Right lobe of liver (tissue), 6 donors: Measurements from ENCODE around the gene FBXO9. TPM values are rescaled to one million over a fixed set of nuclear protein-coding genes. Genes with fewer than 3 reads are reported as not detected.

Source experiments
- ATAC-seq, 4 donors: fragments of 200-7000 bp; cut with Tn5 transposase; one replicate each; pipeline ENCODE4 v1.9.1; 2020; ENCODE audit warnings: mild to moderate bottlenecking in 4 of 4, moderate library complexity in 4 of 4
- DNase-seq, 3 donors: peaks; one replicate each; pipeline ENCODE4 v3.0.0-alpha.2; 2020
- H3K27ac ChIP-seq, 3 donors: fragments of 200-600 bp; one replicate each; pipeline ENCODE4 v1.8.0; 2022
- H3K27me3 ChIP-seq, 2 donors: fragments of 200-600 bp; one replicate each; pipeline ENCODE4 v1.8.0; 2022
- H3K36me3 ChIP-seq, 4 donors: fragments of 200-600 bp; sonication (generic) in 1 of 4; one replicate each; pipeline versions ENCODE4 v1.5.1 to v1.8.0; 2017 to 2022; ENCODE audit warnings: control low read depth in 1 of 4
- H3K4me1 ChIP-seq, 4 donors: fragments of 200-600 bp; sonication (generic) in 1 of 4; one replicate each; pipeline versions ENCODE4 v1.5.1 to v1.8.0; 2017 to 2022; ENCODE audit warnings: control low read depth in 1 of 4
- H3K4me3 ChIP-seq, 3 donors: fragments of 200-600 bp; one replicate each; pipeline ENCODE4 v1.8.0; 2022
- H3K9me3 ChIP-seq, 4 donors: fragments of 200-600 bp; sonication (generic) in 1 of 4; one replicate each; pipeline versions ENCODE4 v1.5.1 to v1.8.0; 2017 to 2022; ENCODE audit warnings: control low read depth in 1 of 4
- CTCF ChIP-seq, 4 donors: fragments of 200-600 bp in 3 of 4; fragments of 450-650 bp in 1 of 4; IDR thresholded peaks; one replicate each; pipeline versions ENCODE4 v1.5.1 to v1.8.0; 2016 to 2022; ENCODE audit warnings: antibody characterized with exemption in 4 of 4, mild to moderate bottlenecking in 2 of 4
- POLR2A ChIP-seq: fragments of 450-650 bp; IDR thresholded peaks from one replicate; pipeline ENCODE4 v1.6.1; 2017; ENCODE audit warnings: antibody characterized with exemption, mild to moderate bottlenecking
- WGBS: methylation state at CpG from one replicate; pipeline ENCODE4 v1.1.6; 2018; ENCODE audit warnings: low coverage, low lambda C conversion rate; ENCODE audit not compliant: insufficient coverage; ENCODE audit errors: missing lambda C conversion rate; 5-methylcytosine and 5-hydroxymethylcytosine counted together
- intact Hi-C, 2 donors: fragments of 100-400 bp; cut with DNase I; formaldehyde crosslinking; loops; one replicate each; pipeline versions ENCODE4 v1.11.2 to v1.14.1; 2022
- total RNA-seq, 6 experiments: library from RNA; depleted of rRNA in 2 of 6; stranded (reverse); fragments of >200 nt in 2 of 6; fragmentation: NEBNext Ultra II Directional in 3 of 6; extraction: Animal tissue kit (Norgen Biotek cat#: 25700) in 3 of 6; gene quantifications; one replicate each; pipeline versions ENCODE4 v1.1.0 to v1.2.4, GENCODE V29; 2016 to 2023
- donor health status: DM: no; HTN: yes; CAD: no.
- donor health status: DM: no; HTN: no; CAD: no.
- donor health status: DM: no; HTN: no; CAD: no.
- donor health status: DM: no; HTN: yes; CAD: no.
- donor health status: DM: no; HTN: yes; CAD: no.

FBXO9 gene
- total RNA-seq, 6 experiments from 2014 or later = 24.6 to 78.7 (median 54.1) TPM

GRCh38 chr6:53115113-53115512 is 49.9 kb downstream of the FBXO9 start:
- Histone ChIP-seq H3K4me3 (no peak overlapping the region), H3K4me1 (no peaks in the 10 kb centered on the region), H3K9me3 (no peaks in the 10 kb centered on the region), H3K27me3 (no peaks in the 10 kb centered on the region), H3K36me3 (no peaks in the 10 kb centered on the region), H3K27ac (no peak overlapping the region)
- DNase-seq = no peak
- ATAC-seq = no peak
- TF ChIP-seq POLR2A (no peak), CTCF (IDR thresholded peaks at IDR 0.05) (no peak)
- intact Hi-C loops = no loop called here
- 92% methylated on average over 1 of the region's 1 CpG for WGBS

- H3K27me3 ChIP-seq = no peaks in the 10 kb centered on the region
- H3K36me3 ChIP-seq = no peaks in the 10 kb centered on the region
- TF ChIP-seq POLR2A (no peak), CTCF (IDR thresholded peaks at IDR 0.05) (no peak)
- 93% methylated on average over 2 of the region's 2 CpGs for WGBS
- no peak overlapping the region for H3K27ac ChIP-seq
- intact Hi-C loops = no loop called here
- ATAC-seq = no peak
- H3K4me3 ChIP-seq = no peak overlapping the region
- no peaks in the 10 kb centered on the region for H3K9me3 ChIP-seq
- no peaks in the 10 kb centered on the region for H3K4me1 ChIP-seq
- no peak for DNase-seq
These were observed 50.5 kb downstream of the FBXO9 start for GRCh38 chr6:53115741-53116140.

- no peaks in the 10 kb centered on the region for H3K9me3 ChIP-seq
- ATAC-seq (peak; percentile 49 to 88 (median 74)), DNase-seq (no peak)
- no peaks in the 10 kb centered on the region for H3K27me3 ChIP-seq
- H3K36me3 ChIP-seq = no peaks in the 10 kb centered on the region
- 67% methylated on average over 1 of the region's 1 CpG for WGBS
- no peaks in the 10 kb centered on the region for H3K4me1 ChIP-seq
- no peak overlapping the region for H3K27ac ChIP-seq
- no peak overlapping the region for H3K4me3 ChIP-seq
- intact Hi-C loops = no loop called here
- no peak for TF ChIP-seq CTCF (IDR thresholded peaks at IDR 0.05)
These were observed 54.1 kb downstream of the FBXO9 start for GRCh38 chr6:53119349-53119748.

- intact Hi-C loops = no loop called here
- Histone ChIP-seq H3K27me3 (no peaks in the 10 kb centered on the region), H3K9me3 (no peaks in the 10 kb centered on the region), H3K36me3 (no peaks in the 10 kb centered on the region), H3K4me3 (no peak overlapping the region), H3K4me1 (no peaks in the 10 kb centered on the region), H3K27ac (no peak overlapping the region)
- TF ChIP-seq POLR2A (no peak), CTCF (IDR thresholded peaks at IDR 0.05) (no peak)
- DNase-seq (peak in 1 of 3 donors; percentile 26), ATAC-seq (peak in 3 of 4 donors; percentile 28 to 74 (median 28))
- 34% methylated on average over 3 of the region's 4 CpGs for WGBS
These were observed 54.7 kb downstream of the FBXO9 start for GRCh38 chr6:53119772-53120409.
